H54 (cell line): ENCODE measurements around the gene MPZL2.
"Not testable (repeated sequence)": the region's sequence is repeated elsewhere in the genome, so short reads cannot be mapped to it uniquely, and the experiment has no call there.

ENCODE experiments used
- DNase-seq: peaks from one replicate; pipeline ENCODE4 v3.0.0; 2011; ENCODE audit warnings: low spot score, mixed read lengths; ENCODE audit not compliant: insufficient read length
- FAIRE-seq: peaks from 3 replicates; lab custom pipeline; 2011; peaks lifted over from hg19 to GRCh38; lab: Jason Lieb, UNC
- POLR2A ChIP-seq: IDR thresholded peaks from 2 replicates; pipeline ENCODE4 v1.6.1; 2011; ENCODE audit warnings: low read depth, mild to moderate bottlenecking, low read length

Gene MPZL2

DNA sequence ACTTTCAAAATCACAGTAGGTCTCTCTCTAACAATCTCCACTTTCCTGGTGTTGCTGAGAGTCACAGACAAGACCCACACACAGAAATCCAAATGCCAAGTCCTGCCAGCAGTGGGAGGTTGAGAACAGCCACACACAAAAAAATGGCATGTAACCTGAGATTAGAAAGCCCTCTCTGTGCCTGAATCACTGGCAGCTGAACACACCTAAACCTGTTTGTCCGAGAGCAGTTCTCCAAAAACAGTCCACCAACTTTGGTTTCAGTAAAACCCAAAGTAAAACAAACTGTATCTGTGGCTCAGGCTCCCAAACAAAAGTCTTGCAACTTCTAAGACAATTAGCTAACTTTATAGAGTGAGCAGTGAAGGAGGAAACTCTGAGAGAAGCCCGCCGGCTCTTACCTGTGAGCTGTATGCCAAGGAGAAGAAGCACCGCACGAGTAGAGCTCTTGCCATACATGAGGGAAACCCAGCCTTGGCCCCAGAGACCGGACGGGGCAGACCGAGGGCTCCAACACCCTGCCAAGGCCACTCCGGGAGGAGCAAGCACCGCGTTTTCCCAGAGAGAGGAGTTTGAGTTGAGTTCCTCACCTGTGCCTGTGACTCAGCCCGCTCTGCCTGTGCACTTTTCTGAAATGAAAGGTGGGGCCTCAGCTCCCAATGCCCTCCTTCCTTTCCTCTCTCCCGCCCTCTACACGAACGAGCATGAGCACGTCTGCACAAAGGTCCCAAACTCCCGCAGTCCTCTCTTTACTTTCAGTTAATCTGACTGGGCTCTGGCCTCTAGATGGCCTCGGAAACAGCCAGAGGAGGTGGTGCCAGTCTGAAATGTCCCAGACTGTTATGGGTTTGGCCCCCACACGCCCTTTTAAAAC lies at the start of gene MPZL2:
TSS of gene MPZL2 (minus strand) at position 603 of the 874 bp plus-strand sequence. CDS start at position 459, 144 bp downstream.
- DNase-seq: no peak
- FAIRE-seq: no peak
- no peak for TF ChIP-seq POLR2A

DNA sequence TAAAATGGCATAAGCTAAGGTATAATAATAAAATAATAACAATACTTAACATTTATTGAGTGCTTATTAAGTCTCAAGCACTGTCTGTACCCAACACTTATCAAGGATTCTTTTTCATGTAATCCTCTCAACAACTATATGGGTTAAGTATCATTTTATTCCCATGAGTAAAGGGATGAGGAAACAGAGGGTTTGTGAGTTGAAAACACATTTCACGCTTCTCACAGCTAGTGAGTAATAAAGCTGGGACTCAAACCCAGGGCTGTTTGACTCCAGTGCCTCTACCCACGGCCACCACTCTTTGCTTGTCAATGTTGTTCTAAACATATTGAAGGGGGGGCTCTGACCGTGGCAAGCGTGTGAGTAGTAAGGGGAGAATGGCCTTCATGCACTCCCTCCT lies 49.1 kb upstream of the MPZL2 start:
- TF ChIP-seq POLR2A: no peak
- no peak for DNase-seq
- no peak for FAIRE-seq

DNA sequence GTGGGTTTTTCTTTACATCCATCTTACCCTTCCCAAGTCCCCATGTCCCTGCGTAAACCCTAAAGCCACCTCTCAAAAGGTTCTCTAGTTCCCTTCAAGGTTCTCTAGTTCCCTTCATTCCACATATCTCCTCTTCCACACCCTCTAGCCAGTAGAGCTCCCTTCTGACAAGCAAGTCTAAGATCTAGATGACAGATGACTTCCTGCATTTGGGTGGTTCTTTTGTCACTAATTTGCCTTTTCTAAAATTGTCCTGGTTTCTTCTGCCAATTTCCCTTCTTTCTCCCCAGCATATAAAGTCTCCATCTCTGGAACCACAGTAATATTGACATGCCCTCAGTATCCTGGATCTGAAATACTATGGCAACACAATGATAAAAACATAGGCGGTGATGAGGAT lies 48.2 kb upstream of the MPZL2 start:
- FAIRE-seq: no peak
- no peak for TF ChIP-seq POLR2A
- DNase-seq: no peak

DNA sequence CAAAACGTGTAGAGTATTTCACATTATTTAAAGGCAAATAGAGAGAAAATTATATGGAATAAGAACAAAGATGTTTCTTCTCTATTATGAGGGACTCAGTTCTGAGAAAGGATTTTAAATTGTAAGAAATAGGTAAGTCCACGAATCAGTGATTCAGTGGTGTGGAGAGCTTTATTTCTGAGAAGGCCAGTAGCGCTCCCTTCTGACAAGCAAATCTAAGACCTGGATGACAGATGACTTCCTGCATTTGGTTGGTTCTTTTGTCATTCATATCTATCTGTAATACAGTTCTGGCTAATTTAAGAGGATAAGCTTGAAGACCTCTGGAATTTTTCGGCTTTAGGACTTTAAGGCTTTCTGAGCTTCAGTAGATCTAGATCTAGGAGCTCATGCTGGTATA lies 47.4 kb upstream of the MPZL2 start:
- no peak for FAIRE-seq

DNA sequence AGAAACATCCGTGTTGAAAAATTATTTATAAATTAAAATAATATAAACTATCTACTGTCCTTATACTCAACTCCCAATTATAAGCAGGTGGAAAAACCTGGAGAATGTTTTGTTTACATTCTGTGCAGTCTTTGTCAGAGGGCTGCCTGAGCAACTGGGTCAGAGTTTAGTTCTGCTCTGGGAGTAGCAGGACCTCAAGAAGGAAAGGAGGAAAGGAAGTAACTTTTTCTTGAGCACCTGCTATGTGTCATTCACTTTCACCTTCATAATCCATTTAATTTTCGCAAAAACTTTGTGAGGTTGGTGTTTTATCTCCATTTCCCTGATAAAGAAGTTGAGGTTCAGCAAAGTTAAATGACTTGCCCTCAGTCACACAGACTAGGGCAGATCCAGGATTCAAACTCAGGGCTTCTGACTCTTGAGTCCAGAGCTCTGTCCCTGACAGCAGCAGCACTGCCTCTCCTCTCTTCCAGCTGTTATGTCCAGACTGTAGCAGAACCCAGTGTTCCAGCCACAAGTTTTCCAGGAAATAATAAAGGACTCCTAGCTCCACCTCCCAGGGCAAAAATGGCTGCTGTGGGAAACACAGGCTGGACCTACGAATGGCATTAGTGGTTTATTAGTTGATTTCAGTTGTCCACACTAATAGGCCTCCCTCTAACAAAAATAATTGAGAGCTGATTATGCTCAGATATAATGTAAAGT lies 46.8 kb upstream of the MPZL2 start:
- TF ChIP-seq POLR2A: no peak
- DNase-seq (no peak), FAIRE-seq (no peak)

More for the DNA sequence above, 47.4 kb upstream of the MPZL2 start:
- TF ChIP-seq POLR2A: no peak
- DNase-seq: no peak

DNA sequence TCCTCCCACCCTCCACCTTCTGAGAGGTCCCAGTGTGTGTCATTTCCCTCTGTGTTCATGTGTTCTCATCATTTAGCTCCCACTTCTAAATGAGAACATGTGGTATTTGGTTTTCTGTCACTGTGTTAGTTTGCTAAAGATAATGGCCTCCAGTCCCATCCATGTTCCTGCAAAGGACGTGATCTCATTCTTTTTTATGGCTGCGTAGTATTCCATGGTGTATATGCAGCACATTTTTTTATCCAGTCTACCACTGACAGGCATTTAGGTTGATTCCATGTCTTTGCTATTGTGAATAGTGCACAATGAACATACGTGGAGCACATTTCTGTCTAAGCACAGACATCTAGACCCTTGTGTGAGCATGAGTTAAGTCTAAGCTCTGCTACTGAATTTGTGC lies 46.2 kb upstream of the MPZL2 start:
- FAIRE-seq (no peak), DNase-seq (no peak)
- no peak for TF ChIP-seq POLR2A

DNA sequence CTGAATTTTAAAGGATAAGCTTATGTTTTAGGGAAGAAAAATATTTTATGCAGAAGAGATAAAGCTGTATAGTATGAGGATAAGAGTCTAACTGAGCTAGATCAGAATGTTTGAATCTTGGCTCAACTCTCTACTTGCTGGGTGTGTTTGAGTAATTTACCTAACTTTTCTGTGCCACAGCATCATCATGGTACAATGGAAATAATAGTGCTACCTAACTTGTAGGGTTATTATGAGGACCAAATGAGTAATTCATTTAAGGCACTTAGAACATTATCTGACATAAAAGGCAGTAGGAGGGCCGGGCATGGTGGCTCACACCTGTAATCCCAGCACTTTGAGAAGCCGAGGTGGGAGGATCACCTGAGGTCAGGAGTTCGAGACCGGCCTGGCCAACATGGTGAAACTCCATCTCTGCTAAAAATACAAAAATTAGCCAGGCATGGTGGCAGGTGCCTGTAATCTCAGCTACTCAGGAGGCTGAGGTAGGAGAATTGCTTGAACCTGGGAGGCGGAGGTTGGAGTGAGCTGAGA lies 45.0 kb upstream of the MPZL2 start:
- not testable (repeated sequence) for DNase-seq, FAIRE-seq

DNA sequence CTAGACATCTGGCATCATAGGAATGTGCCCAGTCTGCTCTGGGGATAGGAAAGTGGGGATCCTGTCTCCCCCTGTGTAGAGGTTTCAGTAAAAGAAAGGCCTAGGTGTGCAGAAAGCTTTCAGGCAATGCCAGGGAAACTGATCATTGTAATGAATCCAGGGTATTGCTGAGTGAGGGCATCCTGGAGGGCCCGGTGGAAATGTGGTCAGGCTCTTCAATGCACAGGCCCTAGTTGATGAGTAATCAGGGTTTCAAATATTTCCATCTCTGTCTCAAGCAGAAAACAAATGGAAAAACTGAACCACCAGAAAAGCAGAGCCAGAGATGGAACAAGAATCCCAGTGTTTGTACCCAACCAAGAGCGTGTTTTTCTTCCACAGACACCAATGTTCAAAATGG lies 42.5 kb upstream of the MPZL2 start:
- DNase-seq: no peak
- no peak for TF ChIP-seq POLR2A
- no peak for FAIRE-seq

DNA sequence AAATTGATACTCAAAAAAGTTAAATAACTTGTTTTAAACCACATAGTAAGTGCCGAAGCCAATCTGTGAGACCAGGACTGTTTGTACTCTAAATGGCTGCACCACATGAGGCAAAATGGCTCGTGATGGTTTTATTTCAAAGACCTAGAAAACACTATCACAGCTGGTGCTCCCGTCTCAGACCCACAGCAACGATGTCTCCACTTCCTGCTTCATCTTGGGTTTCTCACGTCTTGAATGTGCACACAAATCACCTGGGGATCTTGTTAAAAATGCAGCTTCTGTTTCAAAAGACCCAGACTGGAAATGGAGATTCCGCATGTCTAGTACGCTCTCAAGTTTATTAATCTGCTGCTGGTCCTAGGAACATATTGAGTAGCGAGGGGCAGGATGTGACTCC lies 41.6 kb upstream of the MPZL2 start:
- no peak for FAIRE-seq
- DNase-seq: no peak
- no peak for TF ChIP-seq POLR2A

DNA sequence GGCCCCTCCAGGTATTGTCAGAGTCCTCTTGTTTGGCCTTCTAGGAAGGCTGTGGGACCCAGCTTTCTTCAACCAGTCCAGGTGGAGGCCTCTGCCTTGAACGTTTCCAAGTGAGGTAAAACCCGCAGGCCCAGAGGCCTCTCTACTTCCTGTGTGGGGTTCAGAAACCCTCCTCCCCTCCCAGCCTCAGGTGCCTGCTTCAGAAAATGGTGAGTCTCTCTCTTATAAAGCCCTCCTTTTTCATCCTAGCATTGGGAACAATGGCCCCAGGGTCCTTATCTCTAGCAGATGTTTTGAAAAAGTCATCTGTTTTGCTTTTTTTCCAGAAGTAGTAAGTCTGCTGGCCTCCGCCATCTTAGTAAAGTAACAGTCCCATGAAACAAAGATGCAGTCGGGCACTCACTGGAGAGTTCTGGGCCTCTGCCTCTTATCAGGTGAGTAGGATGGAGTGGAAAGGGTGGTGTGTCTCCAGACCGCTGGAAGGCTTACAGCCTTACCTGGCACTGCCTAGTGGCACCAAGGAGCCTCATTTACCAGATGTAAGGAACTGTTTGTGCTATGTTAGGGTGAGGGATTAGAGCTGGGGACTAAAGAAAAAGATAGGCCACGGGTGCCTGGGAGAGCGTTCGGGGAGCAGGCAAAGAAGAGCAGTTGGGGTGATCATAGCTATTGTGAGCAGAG lies 40.6 kb upstream of the MPZL2 start, which contains the start of gene CD3E:
TSS of gene CD3E (plus strand) at position 163 of the 681 bp plus-strand sequence. CDS start at position 386, 223 bp downstream.
- TF ChIP-seq POLR2A: no peak
- FAIRE-seq (no peak), DNase-seq (no peak)

DNA sequence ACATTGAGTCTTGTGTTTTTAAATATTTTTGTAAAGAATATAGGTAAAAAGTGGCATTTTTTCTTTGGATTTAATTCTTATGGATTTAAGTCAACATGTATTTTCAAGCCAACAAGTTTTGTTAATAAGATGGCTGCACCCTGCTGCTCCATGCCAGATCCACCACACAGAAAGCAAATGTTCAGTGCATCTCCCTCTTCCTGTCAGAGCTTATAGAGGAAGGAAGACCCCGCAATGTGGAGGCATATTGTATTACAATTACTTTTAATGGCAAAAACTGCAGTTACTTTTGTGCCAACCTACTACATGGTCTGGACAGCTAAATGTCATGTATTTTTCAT lies 40.1 kb upstream of the MPZL2 start:
- no peak for TF ChIP-seq POLR2A
- no peak for DNase-seq
- no peak for FAIRE-seq

DNA sequence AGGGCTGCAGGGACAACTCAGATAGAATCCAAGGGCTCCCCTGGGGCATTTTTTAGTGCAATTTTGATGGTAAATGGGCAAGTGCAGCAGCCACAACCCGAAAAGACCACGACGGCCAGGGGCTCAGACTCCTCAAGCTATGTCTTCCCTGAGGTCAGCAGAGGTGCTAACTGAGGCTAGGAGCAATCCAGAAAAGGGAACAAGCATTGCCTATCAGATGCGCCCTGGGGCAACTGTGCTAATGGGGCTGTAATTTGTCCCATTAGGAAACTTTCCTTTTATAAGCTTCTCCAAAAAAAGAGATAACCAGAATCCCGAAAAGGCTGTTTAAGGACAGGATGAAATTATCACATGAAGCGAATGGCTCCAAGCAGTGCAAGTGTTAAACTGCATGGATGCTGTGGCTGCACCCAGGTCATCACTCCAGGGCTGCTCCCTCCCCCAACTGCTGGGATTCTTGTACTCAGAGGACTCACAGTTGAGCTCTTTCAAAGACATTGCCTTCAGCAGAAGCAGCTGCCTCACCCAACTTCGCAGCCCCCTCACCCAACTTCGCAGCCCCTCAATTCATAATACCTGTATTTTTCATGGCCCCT lies 37.6 kb upstream of the MPZL2 start:
- DNase-seq: no peak
- FAIRE-seq: no peak
- TF ChIP-seq POLR2A: no peak

DNA sequence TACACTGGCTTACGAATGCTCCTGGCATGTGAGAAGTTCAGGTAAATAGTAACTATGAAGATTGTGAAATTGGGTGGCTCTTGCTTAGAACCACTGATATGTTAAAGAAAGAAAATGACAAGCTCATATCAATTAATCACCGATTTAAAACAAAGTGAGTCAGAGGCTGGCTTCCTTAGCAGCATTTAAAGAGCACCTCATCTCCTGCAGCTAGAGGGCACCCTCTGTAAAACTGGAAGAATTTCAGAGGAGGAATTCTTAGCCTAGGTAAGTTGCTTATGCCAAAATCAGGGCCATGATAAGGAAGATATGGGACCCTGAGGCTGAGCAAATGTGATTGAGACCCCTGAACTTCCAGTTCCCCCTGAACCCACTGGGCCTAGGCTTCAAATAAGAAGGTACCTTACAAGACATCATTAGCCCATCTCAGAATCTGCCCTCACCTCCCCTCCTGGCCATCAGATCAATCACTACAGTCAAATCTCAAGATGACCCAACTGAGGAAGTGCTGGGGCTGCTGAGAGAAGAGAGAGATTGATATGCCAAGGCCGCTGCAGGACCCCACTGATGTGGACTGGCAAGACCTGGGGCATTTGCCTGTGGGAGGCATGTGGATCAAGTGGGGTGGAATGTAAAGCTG lies 31.8 kb upstream of the MPZL2 start:
- TF ChIP-seq POLR2A: no peak
- no peak for DNase-seq
- no peak for FAIRE-seq
